Endothelial cell of umbilical vein (primary cell): ENCODE measurements around the gene PAM16. TPM values are rescaled to one million over a fixed set of nuclear protein-coding genes. Genes with fewer than 3 reads are reported as not detected.

Experiments
- BruUV-seq: library from RNA; stranded (reverse); fragments of 400-500 nt; replicated peaks from 2 replicates; lab custom pipeline; 2021; lab: Mats Ljungman, UMichigan
- CTCF ChIA-PET: fragments of 300-600, 350-600 bp; sonication (Branson Sonifier 250); formaldehyde crosslinking; loops from one replicate; lab custom pipeline; 2021; ENCODE audit warnings: antibody characterized with exemption, inconsistent platforms; lab: Charles Lee
- POLR2A ChIA-PET: fragments of 300-600, 350-600 bp; sonication (Branson Sonifier 250); formaldehyde crosslinking; loops from one replicate; lab custom pipeline; 2021; ENCODE audit warnings: antibody characterized with exemption, inconsistent platforms; lab: Charles Lee
- DNase-seq: peaks from one replicate; pipeline ENCODE4 v3.0.0-alpha.2; 2011; ENCODE audit warnings: low read depth, low spot score
- FAIRE-seq: peaks from 2 replicates; lab custom pipeline; 2011; peaks lifted over from hg19 to GRCh38; lab: Jason Lieb, UNC
- H2AFZ ChIP-seq: 2 replicates; pipeline ENCODE4 v1.6.0; 2012; ENCODE audit warnings: low read depth, low read length, control low read depth, inconsistent platforms
- H3K27ac ChIP-seq: 2 replicates; pipeline ENCODE4 v1.5.1; 2011; ENCODE audit warnings: low read depth, mild to moderate bottlenecking, control low read depth, low read length, moderate library complexity; ENCODE audit not compliant: insufficient read depth
- H3K27me3 ChIP-seq, 2 experiments: 2 replicates each; pipeline versions ENCODE4 v1.6.0 to v1.6.1; 2011; ENCODE audit warnings: low read length in 2 of 2, mixed read lengths in 1 of 2; ENCODE audit not compliant: control insufficient read depth in 2 of 2, insufficient read depth in 2 of 2
- H3K36me3 ChIP-seq, 2 experiments: 2 replicates in 1 of 2; 3 replicates in 1 of 2; pipeline ENCODE4 v1.5.1; 2011; ENCODE audit warnings: low read length in 2 of 2, mild to moderate bottlenecking in 1 of 2, moderate library complexity in 1 of 2; ENCODE audit not compliant: control insufficient read depth in 2 of 2, insufficient read depth in 2 of 2; ENCODE audit errors: extremely low read depth in 1 of 2
- H3K4me1 ChIP-seq: 3 replicates; pipeline ENCODE4 v1.5.1; 2011; ENCODE audit warnings: mild to moderate bottlenecking, low read length; ENCODE audit not compliant: control insufficient read depth, insufficient read depth; ENCODE audit errors: extremely low read depth
- H3K4me2 ChIP-seq: 2 replicates; pipeline ENCODE4 v1.6.1; 2011; ENCODE audit warnings: low read length, control low read depth, mixed read lengths; ENCODE audit not compliant: insufficient read depth
- H3K4me3 ChIP-seq, 3 experiments: fragments of 200-600 bp in 1 of 3; sonication (generic), shearing (Covaris generic) in 1 of 3; replicated peaks in 1 of 3; 2 replicates each; pipeline ENCODE4 v1.5.1; 2011 to 2016; ENCODE audit warnings: control low read depth in 3 of 3, low read length in 3 of 3, mild to moderate bottlenecking in 2 of 3, inconsistent platforms in 1 of 3, low read depth in 1 of 3, moderate library complexity in 1 of 3; ENCODE audit not compliant: insufficient read depth in 1 of 3
- H3K79me2 ChIP-seq: 2 replicates; pipeline ENCODE4 v1.6.0; 2012; ENCODE audit warnings: low read length, inconsistent platforms; ENCODE audit not compliant: control insufficient read depth, insufficient read depth
- H3K9ac ChIP-seq: replicated peaks from 2 replicates; pipeline ENCODE3; 2011; ENCODE audit warnings: low read length, control low read depth; ENCODE audit not compliant: insufficient read depth; ENCODE audit errors: extremely low read depth
- H3K9me1 ChIP-seq: replicated peaks from 3 replicates; pipeline ENCODE4 v1.6.0; 2011; ENCODE audit warnings: mild to moderate bottlenecking, low read length; ENCODE audit not compliant: control insufficient read depth, insufficient read depth; ENCODE audit errors: extremely low read depth
- H3K9me3 ChIP-seq: replicated peaks from 2 replicates; pipeline ENCODE4 v1.5.1; 2012; ENCODE audit warnings: low read length, inconsistent platforms; ENCODE audit not compliant: control insufficient read depth, insufficient read depth
- H4K20me1 ChIP-seq: replicated peaks from 2 replicates; pipeline ENCODE3; 2011; ENCODE audit warnings: mild to moderate bottlenecking, low read length; ENCODE audit not compliant: control insufficient read depth, insufficient read depth; ENCODE audit errors: extremely low read depth
- EZH2 ChIP-seq: IDR thresholded peaks from 2 replicates; pipeline ENCODE4 v1.6.1; 2012; ENCODE audit warnings: borderline replicate concordance, low read depth, mild to moderate bottlenecking, moderate library complexity, low read length, inconsistent platforms; ENCODE audit not compliant: severe bottlenecking
- FOS ChIP-seq: IDR thresholded peaks from 2 replicates; pipeline ENCODE4 v1.6.1; 2011; ENCODE audit warnings: mild to moderate bottlenecking, low read length, moderate library complexity, borderline replicate concordance; ENCODE audit not compliant: insufficient read depth
- GATA2 ChIP-seq: IDR thresholded peaks from 2 replicates; pipeline ENCODE4 v1.7.0; 2011; ENCODE audit warnings: low read depth, mild to moderate bottlenecking, moderate library complexity, mixed read lengths, low read length; ENCODE audit not compliant: insufficient read length, insufficient read depth
- JUN ChIP-seq: IDR thresholded peaks from 2 replicates; pipeline ENCODE4 v1.6.1; 2011; ENCODE audit warnings: borderline replicate concordance, low read depth; ENCODE audit not compliant: insufficient read length, insufficient read depth
- MYC ChIP-seq: IDR thresholded peaks from one replicate; pipeline ENCODE4 v1.6.1; 2011; ENCODE audit warnings: mild to moderate bottlenecking, low read depth, low read length
- POLR2A ChIP-seq: IDR thresholded peaks from 2 replicates; pipeline ENCODE4 v1.6.1; 2012; ENCODE audit warnings: low read depth, mild to moderate bottlenecking, control low read depth, low read length
- POLR2AphosphoS5 ChIP-seq: IDR thresholded peaks from 2 replicates; pipeline ENCODE4 v1.6.1; 2012; ENCODE audit warnings: low read depth, mild to moderate bottlenecking, control low read depth, low read length, moderate library complexity; ENCODE audit not compliant: insufficient read depth
- dilution Hi-C: fragments of 300-500 bp; cut with MboI; formaldehyde crosslinking; loops from one replicate; pipeline ENCODE4 v1.15.0; 2019; ENCODE audit warnings: low sequenced_read_pairs; ENCODE audit not compliant: extremely low pct_ligation_motif_present
- intact Hi-C: fragments of 100-400 bp; cut with micrococcal nuclease; formaldehyde crosslinking; loops from one replicate; pipeline ENCODE4 v1.10.0; 2022
- polyA plus RNA-seq, 4 experiments: library from polyadenylated mRNA; depleted of rRNA in 3 of 4; stranded (reverse) in 3 of 4; unstranded in 1 of 4; fragments of >200 nt; gene quantifications; 2 replicates each; pipeline versions ENCODE4 v1.2.1 to v1.2.3, GENCODE V29; 2011 to 2012; ENCODE audit warnings: missing spikeins in 1 of 4
- total RNA-seq: library from RNA; stranded (reverse); gene quantifications from 2 replicates; pipeline ENCODE4 v1.2.3, GENCODE V29; 2021
- TF ChIP-seq, protein P1 (sequence below): IDR thresholded peaks from 2 replicates; pipeline ENCODE4 v1.6.1; 2011; ENCODE audit not compliant: insufficient read depth, insufficient read length
- TF ChIP-seq, protein P2 (sequence below), 2 donors: IDR thresholded peaks; 1 replicate in 1 of 2; 2 replicates in 1 of 2; pipeline ENCODE4 v1.5.1; 2011; ENCODE audit warnings: low read length in 2 of 2, mild to moderate bottlenecking in 2 of 2, moderate library complexity in 2 of 2, control low read depth in 1 of 2, inconsistent platforms in 1 of 2, low read depth in 1 of 2; ENCODE audit not compliant: insufficient read depth in 1 of 2; ENCODE audit errors: extremely low read depth in 1 of 2

PAM16 gene
- total and polyA plus RNA-seq, 2 donors (not counting 3 experiments of a cell fraction or from before 2014, with no cell fraction given): 40.0 to 67.2 TPM

DNA sequence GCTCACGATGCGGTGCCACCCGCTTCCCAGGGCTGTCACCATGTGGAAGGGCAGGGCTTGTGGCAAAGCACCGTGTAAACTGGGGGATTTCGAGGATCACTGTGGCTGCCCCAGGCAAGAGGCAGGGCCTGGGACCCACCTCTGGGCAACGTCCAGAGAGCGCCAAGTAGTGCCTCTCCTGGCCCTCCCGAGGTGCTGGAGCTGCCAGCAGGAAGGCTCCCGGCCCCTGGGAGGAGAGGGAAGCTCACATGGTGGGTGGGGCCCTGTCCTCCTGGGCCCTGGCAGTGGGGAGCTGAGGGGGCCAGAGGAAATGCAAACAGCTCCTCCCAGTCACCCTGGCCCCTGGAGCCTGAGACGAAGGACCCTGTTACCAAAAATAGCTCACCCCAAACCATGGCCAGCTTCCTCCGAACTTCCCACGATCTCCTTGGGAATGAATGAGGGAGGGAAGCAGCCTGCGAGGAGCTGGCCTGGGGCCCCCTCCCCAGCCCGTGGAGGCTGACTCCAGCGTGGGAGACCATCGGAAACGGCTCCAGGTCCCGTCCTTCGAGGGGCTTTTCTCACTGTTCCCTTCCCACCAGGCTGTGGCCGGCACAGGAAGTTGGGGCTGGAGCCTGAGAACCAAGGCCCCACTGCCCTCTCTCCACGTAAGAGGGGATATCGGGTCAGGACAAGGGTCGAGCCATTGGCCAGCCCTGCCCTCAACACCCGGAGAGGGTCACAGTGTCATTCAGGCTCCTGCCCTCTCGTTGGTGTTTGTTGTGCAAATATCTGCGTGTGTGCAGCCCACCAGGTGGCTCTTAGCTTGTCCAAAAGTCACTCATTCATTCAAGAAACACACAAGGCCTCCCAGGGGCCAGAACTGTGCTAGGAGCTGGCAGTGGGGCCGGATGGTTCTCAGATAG lies 38.2 kb upstream of the PAM16 start:
- H3K4me3 ChIP-seq: no peak overlapping the region
- no peak for DNase-seq
- peaks cover 14% of the 10 kb centered on the region for H3K4me1 ChIP-seq
- CTCF ChIA-PET: interaction anchor here (1.2 to 7.5 kb wide), 2 partner anchors 14 to 30 kb away, joined by 3 to 63 read pairs; no protein-coding TSS in a partner anchor
- dilution Hi-C loops (no loop called here), intact Hi-C loops (no loop called here)
- H3K9me1 ChIP-seq: no peaks in the 10 kb centered on the region
- POLR2A ChIA-PET: no interaction called here
- H3K79me2 ChIP-seq: no peaks in the 10 kb centered on the region
- H3K9ac ChIP-seq: no peak overlapping the region
- H3K27ac ChIP-seq: no peak overlapping the region
- no peak overlapping the region for H3K4me2 ChIP-seq
- H3K9me3 ChIP-seq: no peaks in the 10 kb centered on the region
- BruUV-seq: no TSS peak
- FAIRE-seq: no peak
- no peak for TF ChIP-seq EZH2
- H2AFZ ChIP-seq: no peak overlapping the region
- no peaks in the 10 kb centered on the region for H4K20me1 ChIP-seq
- H3K36me3 ChIP-seq: peaks cover 0 to 17% of the 10 kb centered on the region in 2 experiments
- H3K27me3 ChIP-seq: no peaks in the 10 kb centered on the region

GRCh38 chr16:4388271-4389021 lies 37.3 kb upstream of the PAM16 start:
- H3K4me3 ChIP-seq: no peak overlapping the region
- intact Hi-C loops: no loop called here
- no peak overlapping the region for H2AFZ ChIP-seq
- dilution Hi-C loops: no loop called here
- peaks cover 0 to 18% of the 10 kb centered on the region in 2 experiments for H3K36me3 ChIP-seq
- TF ChIP-seq MYC: no peak
- TF ChIP-seq, protein P1, sequence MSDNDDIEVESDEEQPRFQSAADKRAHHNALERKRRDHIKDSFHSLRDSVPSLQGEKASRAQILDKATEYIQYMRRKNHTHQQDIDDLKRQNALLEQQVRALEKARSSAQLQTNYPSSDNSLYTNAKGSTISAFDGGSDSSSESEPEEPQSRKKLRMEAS: no peak
- no peak for TF ChIP-seq POLR2AphosphoS5
- no peak for TF ChIP-seq POLR2A
- TF ChIP-seq, protein P2, sequence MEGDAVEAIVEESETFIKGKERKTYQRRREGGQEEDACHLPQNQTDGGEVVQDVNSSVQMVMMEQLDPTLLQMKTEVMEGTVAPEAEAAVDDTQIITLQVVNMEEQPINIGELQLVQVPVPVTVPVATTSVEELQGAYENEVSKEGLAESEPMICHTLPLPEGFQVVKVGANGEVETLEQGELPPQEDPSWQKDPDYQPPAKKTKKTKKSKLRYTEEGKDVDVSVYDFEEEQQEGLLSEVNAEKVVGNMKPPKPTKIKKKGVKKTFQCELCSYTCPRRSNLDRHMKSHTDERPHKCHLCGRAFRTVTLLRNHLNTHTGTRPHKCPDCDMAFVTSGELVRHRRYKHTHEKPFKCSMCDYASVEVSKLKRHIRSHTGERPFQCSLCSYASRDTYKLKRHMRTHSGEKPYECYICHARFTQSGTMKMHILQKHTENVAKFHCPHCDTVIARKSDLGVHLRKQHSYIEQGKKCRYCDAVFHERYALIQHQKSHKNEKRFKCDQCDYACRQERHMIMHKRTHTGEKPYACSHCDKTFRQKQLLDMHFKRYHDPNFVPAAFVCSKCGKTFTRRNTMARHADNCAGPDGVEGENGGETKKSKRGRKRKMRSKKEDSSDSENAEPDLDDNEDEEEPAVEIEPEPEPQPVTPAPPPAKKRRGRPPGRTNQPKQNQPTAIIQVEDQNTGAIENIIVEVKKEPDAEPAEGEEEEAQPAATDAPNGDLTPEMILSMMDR (IDR thresholded peaks at IDR 0.05; ENCODE audit: extremely low read depth in 1 of 2, insufficient read depth in 1 of 2, low read depth in 1 of 2, low read length in 2 of 2): no peak
- no peak for TF ChIP-seq EZH2
- TF ChIP-seq GATA2: no peak
- no peak for TF ChIP-seq FOS
- no peak for TF ChIP-seq JUN
- H4K20me1 ChIP-seq: no peaks in the 10 kb centered on the region
- no peak overlapping the region for H3K9ac ChIP-seq
- no peak overlapping the region for H3K27ac ChIP-seq
- no peaks in the 10 kb centered on the region for H3K79me2 ChIP-seq
- DNase-seq (no peak), FAIRE-seq (no peak)
- no peaks in the 10 kb centered on the region for H3K9me1 ChIP-seq
- CTCF ChIA-PET: interaction anchor here (7.5 kb wide), 1 partner anchor 15 kb away, joined by 63 read pairs; no protein-coding TSS in a partner anchor
- BruUV-seq: no TSS peak
- H3K4me1 ChIP-seq: peaks cover 22% of the 10 kb centered on the region
- no peaks in the 10 kb centered on the region for H3K9me3 ChIP-seq
- POLR2A ChIA-PET: no interaction called here
- H3K4me2 ChIP-seq: no peak overlapping the region
- no peaks in the 10 kb centered on the region for H3K27me3 ChIP-seq
